GM18907 (cell line): ENCODE measurements around the gene ACSM6.

Experiments
- ATAC-seq: cut with Tn5 transposase; IDR thresholded peaks from one replicate; pipeline ENCODE4 v1.9.1; 2021; ENCODE audit warnings: mild to moderate bottlenecking, moderate library complexity; ENCODE audit not compliant: unreplicated experiment

The ACSM6 gene

DNA sequence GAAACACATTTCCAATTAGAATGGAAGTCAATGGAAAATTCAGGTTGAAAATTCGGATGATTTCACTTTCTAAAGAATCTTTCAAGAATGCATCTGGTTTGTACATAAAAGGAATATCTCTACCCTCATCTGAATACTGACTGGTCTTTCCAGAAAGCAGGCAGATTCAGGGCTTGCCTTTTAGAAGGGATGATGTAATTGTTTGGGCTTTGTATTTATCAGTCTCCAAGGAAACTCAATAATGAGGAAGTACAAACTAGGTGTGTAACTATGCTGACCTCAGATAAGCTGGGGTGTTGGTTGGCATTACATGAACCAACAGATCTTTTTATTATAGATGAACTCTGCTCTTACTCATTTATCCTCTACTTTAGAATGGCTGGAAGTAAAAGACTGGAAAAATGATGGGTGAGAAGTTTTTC lies 72.6 kb downstream of the ACSM6 start:
- ATAC-seq: peak; percentile 88

DNA sequence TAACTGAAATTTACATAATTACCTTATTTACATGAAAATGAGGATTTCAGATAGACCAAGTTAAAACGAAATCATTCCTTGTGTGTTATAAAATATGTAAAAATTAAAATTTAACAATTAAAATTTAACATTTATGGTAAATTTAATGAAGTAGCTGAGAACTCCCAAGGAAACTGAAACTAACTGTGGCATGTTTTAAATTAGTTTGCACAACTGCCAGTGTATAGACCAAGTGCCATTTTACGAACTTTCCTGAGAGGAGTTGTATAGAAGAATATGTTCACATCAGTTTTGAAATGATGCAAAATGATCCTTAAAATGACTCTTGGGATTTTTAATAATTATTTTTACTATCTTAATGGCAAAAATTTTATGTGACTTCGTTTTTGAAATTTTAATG lies 73.2 kb downstream of the ACSM6 start:
- no peak for ATAC-seq

DNA sequence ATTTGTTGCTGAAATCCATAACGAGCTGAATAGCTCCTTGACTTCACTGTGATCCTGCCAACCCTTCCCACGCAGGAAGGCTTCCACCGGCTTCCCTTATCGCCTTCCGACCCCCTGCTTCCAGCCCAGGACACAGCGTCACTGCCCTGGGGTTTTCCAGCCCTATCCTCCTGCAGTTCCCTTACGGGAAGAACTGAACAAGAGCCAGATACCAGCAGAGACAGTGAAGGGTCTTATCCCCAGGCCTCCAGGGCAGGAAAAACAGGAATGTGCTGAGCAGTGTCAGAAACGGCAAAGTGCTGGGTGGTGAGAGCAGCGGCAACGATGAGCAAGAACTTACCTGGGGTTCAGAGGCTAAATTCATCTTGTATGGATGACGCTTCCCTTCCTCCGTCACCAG lies 74.4 kb downstream of the ACSM6 start:
- no peak for ATAC-seq

- no peak for ATAC-seq
These were observed 79.6 kb downstream of the ACSM6 start for GRCh38 chr10:95273393-95274312.

DNA sequence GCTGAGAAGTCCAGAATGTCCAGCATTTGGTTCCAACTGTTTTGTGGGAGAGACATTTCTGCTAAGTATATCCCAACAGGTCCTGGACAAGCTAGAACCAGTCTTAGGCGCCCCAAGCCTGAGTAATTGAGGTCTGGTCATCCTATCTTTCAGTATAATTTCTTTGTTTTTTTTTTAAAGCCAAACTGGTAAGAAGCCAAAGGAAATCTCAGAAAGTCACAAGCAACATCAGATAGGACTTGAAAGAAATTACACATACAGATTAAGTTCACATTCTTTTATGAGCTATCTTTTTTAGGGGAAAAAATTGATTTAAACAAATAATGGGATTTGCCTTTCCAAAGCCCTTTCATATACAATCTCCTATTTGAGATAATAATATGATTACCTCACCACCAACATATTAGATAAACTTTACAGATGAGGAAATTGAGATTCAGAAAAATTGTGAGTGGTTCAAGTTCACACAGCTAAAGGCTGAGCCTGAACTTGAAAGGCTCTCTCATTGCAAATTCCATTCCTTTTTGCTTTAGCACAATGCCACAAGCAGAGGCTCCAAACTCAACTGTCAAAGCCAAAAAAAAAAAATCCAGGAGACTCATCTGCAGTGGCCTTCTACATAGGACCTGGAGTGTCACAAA lies 81.8 kb downstream of the ACSM6 start:
- no peak for ATAC-seq

DNA sequence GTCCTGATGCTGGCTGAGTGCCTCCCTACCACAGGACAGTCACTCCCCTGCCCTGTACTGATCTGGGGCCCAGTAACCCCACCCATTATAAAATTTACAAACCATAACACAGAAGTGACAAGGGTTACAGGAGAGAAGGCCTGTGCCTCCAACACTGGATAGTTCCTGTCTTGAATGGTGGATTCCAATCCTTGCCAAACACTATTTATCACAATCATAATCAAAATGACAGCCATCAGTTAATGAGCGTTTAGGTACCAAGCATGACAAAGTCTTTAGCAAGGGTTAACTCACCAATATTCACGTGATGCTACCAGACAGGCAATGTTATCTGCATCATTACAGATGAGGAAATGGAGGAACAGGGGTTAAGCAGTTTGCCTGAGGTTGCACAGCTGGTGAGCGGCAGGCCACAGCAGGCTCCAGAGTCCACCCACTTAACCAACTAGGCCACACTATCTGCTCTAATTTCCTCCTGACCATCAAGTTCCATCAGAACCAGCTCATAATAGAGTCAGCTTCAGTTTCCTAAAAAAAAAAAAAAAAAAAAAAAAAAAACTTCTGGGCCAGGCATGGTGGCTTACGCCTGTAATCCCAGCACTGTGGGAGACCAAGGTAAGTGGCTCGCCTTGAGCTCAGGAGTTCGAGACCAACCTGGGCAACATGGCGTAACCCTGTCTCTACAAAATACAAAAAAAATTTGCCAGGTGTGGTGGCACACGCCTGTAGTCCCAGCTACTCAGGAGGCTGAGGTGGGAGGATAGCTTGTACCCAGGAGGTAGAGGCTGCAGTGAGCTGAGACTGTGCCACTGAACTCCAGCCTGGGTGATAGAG lies 82.5 kb downstream of the ACSM6 start:
- ATAC-seq: no peak

DNA sequence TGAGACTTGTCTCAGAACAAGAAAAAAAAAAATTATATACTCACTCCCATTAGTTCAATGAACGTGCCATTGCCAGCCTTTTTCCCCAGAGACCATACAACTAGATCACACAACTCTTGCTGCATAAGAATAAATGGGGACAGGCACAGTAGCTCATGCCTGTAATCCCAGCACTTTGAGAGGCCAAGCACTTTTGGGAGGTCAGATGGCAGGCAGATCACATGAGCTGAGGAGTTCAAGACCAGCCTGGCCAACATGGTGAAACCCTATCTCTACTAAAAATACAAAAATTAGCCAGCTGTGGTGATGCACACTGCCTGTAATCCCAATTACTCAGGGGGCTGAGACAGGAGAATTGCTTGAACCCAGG lies 83.1 kb downstream of the ACSM6 start:
- ATAC-seq: no peak

- ATAC-seq: no peak
These were observed 83.6 kb downstream of the ACSM6 start for GRCh38 chr10:95277614-95278013.
